Large intestine (tissue), 3 donors: ENCODE data around the gene TRIOBP. TPM values are rescaled to one million over a fixed set of nuclear protein-coding genes. Genes with fewer than 3 reads are reported as not detected.
"Not testable (repeated sequence)": the region's sequence is repeated elsewhere in the genome, so short reads cannot be mapped to it uniquely, and the experiment has no call there.

Source experiments
- DNase-seq, 2 donors: peaks; one replicate each; pipeline versions ENCODE4 v3.0.0 to v3.0.0-alpha.2; 2013
- H3K27ac ChIP-seq: one replicate; pipeline ENCODE4 v1.5.1; 2013; ENCODE audit warnings: low read length
- H3K27me3 ChIP-seq: 2 replicates; pipeline ENCODE4 v1.6.1; 2013; ENCODE audit warnings: low read length; ENCODE audit not compliant: control insufficient read depth, insufficient read depth
- H3K36me3 ChIP-seq: 2 replicates; pipeline ENCODE4 v1.6.1; 2013; ENCODE audit warnings: low read length; ENCODE audit not compliant: control insufficient read depth, insufficient read depth
- H3K4me1 ChIP-seq: one replicate; pipeline ENCODE4 v1.6.1; 2013; ENCODE audit warnings: low read length; ENCODE audit not compliant: control insufficient read depth, insufficient read depth
- H3K4me3 ChIP-seq: one replicate; pipeline ENCODE4 v1.5.1; 2013; ENCODE audit warnings: low read length
- H3K9me3 ChIP-seq: one replicate; pipeline ENCODE4 v1.6.1; 2013; ENCODE audit warnings: mild to moderate bottlenecking, low read depth, low read length, moderate library complexity; ENCODE audit not compliant: control insufficient read depth
- WGBS: methylation state at CpG from one replicate; pipeline ENCODE4 v1.1.5; 2013; ENCODE audit warnings: low lambda C conversion rate; ENCODE audit not compliant: insufficient coverage; 5-methylcytosine and 5-hydroxymethylcytosine counted together
- polyA plus RNA-seq: library from polyadenylated mRNA; unstranded; fragments of 120-200 nt; gene quantifications from one replicate; pipeline ENCODE4 v1.2.1, GENCODE V29; 2013

TRIOBP gene
- polyA plus RNA-seq, 1 donor, result 43.5 TPM

DNA sequence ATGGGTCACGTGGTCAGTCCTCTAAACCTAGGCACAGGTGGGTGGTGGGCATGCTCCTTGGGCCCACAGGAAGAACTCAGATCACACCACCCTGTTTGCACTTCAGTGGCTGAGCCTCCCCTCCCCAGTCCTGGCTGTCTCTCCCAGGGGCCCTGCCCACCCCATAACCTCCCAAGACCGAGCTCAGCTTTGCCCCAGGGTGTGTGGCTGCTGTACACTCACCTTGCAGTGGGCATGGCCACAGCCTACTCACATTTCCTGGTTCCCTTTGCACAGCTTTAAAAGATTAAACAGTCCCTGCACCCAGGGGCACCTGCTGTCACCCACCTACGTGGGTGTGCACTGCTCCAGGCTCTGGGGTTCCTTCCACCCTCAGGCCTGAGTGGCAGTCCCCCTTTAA, 13.8 kb downstream of the TRIOBP start:
- H3K4me3 ChIP-seq, result no peak overlapping the region
- H3K36me3 ChIP-seq, result no peaks in the 10 kb centered on the region
- H3K4me1 ChIP-seq, result no peaks in the 10 kb centered on the region
- no peak overlapping the region for H3K27ac ChIP-seq
- DNase-seq, result no peak
- no CpG with 5 or more reads among the region's 3 CpGs for WGBS
- no peaks in the 10 kb centered on the region for H3K27me3 ChIP-seq
- peaks cover 8% of the 10 kb centered on the region for H3K9me3 ChIP-seq

DNA sequence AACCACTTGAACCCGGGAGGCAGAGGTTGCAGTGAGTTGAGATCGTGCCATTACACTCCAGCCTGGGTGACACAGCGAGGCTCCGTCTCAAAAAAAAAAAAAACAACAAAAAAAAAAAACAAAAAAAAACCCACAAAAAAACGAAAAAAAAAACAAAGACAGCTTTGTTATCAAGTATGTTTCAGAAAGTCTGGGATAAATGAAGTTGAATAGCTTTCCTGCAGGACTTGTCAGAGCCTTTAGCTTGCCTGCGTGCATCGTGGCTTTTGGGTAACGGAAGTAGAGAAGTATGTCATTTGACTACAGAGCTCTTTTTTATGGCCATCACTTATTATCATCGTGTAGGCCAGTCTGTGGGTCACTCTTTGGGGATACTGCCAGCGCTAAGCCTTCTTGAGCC, 14.6 kb downstream of the TRIOBP start:
- Histone ChIP-seq H3K27ac (no peak overlapping the region), H3K4me1 (no peaks in the 10 kb centered on the region), H3K36me3 (no peaks in the 10 kb centered on the region), H3K27me3 (no peaks in the 10 kb centered on the region), H3K4me3 (no peak overlapping the region), H3K9me3 (peaks cover 8% of the 10 kb centered on the region)
- WGBS, result 96% methylated on average over 4 of the region's 10 CpGs
- DNase-seq, result no peak

DNA sequence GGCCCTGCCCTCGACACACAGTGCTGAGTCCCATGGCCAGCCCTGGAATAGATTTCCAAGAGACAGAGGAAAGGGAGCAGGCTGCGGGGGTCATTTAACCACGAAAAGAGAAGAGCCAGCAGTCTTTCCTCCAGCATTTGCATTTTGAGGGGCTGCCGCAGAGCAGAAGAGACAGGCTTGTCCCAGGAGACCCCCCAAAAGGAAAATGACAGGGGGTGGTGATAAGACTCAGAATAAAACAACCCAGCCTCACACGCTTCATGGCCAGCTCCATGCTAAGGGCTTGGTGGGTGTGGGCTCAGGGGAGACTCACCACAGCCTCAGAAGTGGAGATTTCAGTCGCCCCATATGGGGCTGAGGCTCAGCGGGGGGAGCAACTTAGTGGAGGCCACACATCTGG, 16.9 kb downstream of the TRIOBP start:
- DNase-seq, result no peak
- H3K9me3 ChIP-seq, result peaks cover 8% of the 10 kb centered on the region
- H3K27me3 ChIP-seq, result no peaks in the 10 kb centered on the region
- H3K4me1 ChIP-seq, result no peaks in the 10 kb centered on the region
- H3K27ac ChIP-seq, result no peak overlapping the region
- no CpG with 5 or more reads among the region's 7 CpGs for WGBS
- H3K36me3 ChIP-seq, result no peaks in the 10 kb centered on the region
- no peak overlapping the region for H3K4me3 ChIP-seq

DNA sequence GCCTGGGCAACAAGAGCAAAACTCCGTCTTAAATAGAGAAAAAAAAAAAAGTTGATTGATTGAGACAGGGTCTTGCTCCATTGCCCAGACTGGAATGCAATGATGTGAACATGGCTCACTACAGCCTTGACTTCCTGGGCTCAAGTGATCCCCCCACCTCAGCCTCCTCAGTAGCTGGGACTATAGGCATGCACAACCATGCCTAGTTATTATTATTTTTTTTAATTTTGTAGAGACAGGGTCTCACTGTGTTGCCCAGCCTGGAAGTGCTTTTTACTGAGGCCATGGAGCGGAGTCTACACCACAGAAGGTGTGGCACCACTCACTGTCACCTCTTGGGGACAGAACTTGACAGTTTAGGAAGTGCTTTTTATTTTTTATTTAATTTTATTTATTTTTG, 17.8 kb downstream of the TRIOBP start:
- H3K9me3 ChIP-seq, result no peaks in the 10 kb centered on the region
- no peak overlapping the region for H3K27ac ChIP-seq
- no peak for DNase-seq
- H3K4me1 ChIP-seq, result no peaks in the 10 kb centered on the region
- no peak overlapping the region for H3K4me3 ChIP-seq
- no peaks in the 10 kb centered on the region for H3K36me3 ChIP-seq
- 100% methylated on average over 1 of the region's 2 CpGs for WGBS
- H3K27me3 ChIP-seq, result no peaks in the 10 kb centered on the region

DNA sequence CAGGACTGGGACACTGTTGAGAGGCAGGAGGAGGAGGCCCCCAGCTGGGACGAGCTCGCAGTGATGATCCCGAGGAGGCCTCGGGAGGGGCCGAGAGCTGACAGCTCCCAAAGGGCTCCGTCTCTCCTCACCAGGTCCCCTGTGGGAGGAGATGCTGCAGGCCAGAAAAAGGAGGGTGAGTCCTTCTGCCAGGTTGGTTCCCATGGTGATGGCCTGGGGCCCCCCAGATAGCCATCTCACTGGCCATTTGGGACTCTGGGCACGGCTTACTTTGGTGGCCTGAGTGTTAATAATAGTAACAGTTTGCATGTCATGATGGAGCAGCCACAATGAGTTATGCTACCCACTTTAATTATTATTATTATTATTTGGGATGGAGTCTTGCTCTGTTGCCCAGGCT, 18.9 kb downstream of the TRIOBP start:
- DNase-seq, result no peak
- H3K36me3 ChIP-seq, result no peaks in the 10 kb centered on the region
- H3K27me3 ChIP-seq, result no peaks in the 10 kb centered on the region
- no peak overlapping the region for H3K4me3 ChIP-seq
- no peaks in the 10 kb centered on the region for H3K4me1 ChIP-seq
- H3K27ac ChIP-seq, result no peak overlapping the region
- WGBS, result no CpG with 5 or more reads among the region's 7 CpGs
- no peaks in the 10 kb centered on the region for H3K9me3 ChIP-seq

DNA sequence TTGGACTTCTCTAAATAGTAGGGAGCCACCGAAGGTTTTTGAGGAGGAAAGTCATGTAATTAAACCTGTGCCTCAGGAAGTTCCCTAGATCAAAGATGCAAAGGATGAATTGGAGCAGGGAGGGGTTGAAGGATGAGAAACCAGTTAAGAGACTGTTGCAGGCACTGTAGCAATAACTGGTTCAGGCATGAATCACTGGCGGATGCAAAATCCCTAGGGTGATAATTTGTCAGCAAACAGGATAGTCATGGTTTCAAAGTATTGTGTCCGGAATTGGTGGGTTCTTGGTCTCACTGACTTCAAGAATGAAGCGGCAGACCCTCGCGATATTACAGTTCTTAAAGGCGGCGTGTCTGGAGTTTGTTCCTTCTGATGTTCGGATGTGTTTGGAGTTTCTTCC, 19.9 kb downstream of the TRIOBP start:
- Histone ChIP-seq H3K27me3 (no peaks in the 10 kb centered on the region), H3K4me3 (no peak overlapping the region), H3K9me3 (no peaks in the 10 kb centered on the region), H3K4me1 (no peaks in the 10 kb centered on the region), H3K27ac (no peak overlapping the region), H3K36me3 (no peaks in the 10 kb centered on the region)
- DNase-seq, result no peak
- 100% methylated on average over 1 of the region's 9 CpGs for WGBS

DNA sequence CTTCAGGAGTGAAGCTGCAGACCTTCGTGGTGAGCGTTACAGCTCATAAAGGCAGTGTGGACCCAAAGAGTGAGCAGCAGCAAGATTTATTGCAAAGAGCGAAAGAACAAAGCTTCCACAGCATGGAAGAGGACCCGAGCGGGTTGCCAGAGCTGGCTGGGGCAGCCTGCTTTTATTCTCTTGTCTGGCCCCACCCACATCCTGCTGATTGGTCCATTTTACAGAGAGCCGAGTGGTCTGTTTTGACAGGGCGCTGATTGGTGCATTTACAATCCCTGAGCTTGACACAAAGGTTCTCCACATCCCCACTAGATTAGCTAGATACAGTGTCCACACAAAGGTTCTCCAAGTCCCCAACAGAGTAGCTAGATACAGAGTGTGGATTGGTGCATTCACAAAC, 20.4 kb downstream of the TRIOBP start:
- DNase-seq, H3K4me3 ChIP-seq, H3K9me3 ChIP-seq, H3K36me3 ChIP-seq, H3K27me3 ChIP-seq, H3K4me1 ChIP-seq, H3K27ac ChIP-seq: not testable (repeated sequence)
- WGBS, result no CpG with 5 or more reads among the region's 7 CpGs

DNA sequence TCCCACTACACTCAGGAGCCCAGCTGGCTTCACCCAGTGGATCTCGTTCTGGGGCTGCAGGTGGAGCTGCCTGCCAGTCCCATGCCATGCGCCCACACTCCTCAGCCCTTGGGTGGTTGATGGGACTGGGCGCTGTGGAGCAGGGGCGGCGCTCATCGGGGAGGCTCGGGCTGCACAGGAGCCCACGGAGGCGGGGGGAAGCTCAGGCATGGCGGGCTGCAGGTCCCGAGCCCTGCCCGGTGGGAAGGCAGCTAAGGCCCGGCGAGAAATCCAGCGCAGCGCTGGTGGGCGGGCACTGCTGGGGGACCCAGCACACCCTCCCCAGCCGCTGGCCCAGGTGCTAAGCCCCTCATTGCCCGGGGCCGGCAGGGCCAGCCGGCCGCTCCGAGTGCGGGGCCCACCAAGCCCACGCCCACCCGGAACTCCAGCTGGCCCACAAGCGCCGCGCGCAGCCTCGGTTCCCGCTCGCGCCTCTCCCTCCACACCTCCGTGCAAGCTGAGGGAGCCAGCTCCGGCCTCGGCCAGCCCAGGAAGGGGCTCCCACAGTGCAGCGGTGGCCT, 21.0 kb downstream of the TRIOBP start:
- H3K4me1 ChIP-seq, H3K4me3 ChIP-seq, H3K9me3 ChIP-seq, H3K27ac ChIP-seq, H3K36me3 ChIP-seq, H3K27me3 ChIP-seq, DNase-seq: not testable (repeated sequence)
- no CpG with 5 or more reads among the region's 38 CpGs for WGBS

DNA sequence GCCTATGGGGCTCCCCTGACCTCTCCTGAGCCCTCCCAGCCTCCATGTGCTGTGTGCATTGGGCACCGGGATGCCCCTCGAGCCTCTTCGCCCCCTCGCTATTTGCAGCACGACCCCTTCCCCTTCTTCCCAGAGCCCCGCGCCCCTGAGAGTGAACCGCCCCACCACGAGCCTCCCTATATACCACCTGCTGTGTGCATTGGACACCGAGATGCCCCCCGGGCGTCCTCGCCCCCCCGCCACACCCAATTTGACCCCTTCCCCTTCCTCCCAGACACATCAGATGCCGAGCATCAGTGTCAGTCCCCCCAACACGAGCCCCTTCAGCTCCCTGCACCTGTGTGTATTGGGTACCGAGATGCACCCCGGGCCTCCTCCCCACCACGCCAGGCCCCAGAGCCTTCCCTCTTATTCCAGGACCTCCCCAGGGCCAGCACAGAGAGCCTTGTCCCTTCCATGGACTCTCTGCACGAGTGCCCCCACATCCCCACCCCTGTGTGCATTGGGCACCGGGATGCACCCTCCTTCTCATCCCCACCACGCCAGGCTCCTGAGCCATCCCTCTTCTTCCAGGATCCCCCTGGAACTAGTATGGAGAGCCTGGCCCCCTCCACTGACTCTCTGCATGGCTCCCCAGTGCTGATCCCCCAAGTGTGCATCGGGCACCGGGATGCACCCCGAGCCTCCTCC, 28.8 kb downstream of the TRIOBP start:
- Histone ChIP-seq H3K4me3 (no peak overlapping the region), H3K27ac (no peak overlapping the region), H3K9me3 (no peaks in the 10 kb centered on the region), H3K36me3 (no peaks in the 10 kb centered on the region), H3K4me1 (no peaks in the 10 kb centered on the region), H3K27me3 (no peaks in the 10 kb centered on the region)
- whole genome bisulfite sequencing, result no CpG with 5 or more reads among the region's 25 CpGs
- DNase-seq, result no peak

DNA sequence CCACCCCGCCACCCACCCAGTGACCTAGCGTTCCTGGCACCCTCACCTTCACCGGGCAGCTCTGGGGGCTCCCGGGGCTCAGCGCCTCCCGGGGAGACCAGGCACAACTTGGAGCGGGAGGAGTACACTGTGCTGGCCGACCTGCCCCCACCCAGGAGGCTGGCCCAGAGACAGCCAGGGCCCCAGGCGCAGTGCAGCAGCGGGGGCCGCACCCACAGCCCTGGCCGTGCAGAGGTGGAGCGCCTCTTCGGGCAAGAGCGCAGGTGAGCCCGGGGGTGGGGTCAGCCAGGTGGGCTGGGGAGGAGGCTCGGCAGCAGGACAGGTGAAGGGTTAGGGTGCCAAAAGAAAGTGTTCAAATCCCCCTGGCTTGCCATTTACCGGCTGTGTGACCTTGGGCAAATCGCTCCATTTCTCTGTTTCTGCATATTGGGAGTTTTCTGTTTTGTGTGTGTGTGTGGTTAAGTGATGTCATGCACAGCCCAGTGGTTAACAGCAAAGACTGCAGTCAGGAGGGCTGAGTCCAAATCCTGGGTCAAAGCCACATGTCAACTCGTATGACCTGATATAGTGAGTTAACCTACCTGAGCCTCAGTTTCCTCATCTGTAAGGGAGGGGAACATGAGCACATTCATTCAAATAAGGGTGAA, 29.5 kb downstream of the TRIOBP start:
- no peaks in the 10 kb centered on the region for H3K27me3 ChIP-seq
- no peaks in the 10 kb centered on the region for H3K4me1 ChIP-seq
- H3K36me3 ChIP-seq, result no peaks in the 10 kb centered on the region
- H3K4me3 ChIP-seq, result no peak overlapping the region
- H3K27ac ChIP-seq, result no peak overlapping the region
- 100% methylated on average over 1 of the region's 20 CpGs for WGBS
- H3K9me3 ChIP-seq, result no peaks in the 10 kb centered on the region
- no peak for DNase-seq

DNA sequence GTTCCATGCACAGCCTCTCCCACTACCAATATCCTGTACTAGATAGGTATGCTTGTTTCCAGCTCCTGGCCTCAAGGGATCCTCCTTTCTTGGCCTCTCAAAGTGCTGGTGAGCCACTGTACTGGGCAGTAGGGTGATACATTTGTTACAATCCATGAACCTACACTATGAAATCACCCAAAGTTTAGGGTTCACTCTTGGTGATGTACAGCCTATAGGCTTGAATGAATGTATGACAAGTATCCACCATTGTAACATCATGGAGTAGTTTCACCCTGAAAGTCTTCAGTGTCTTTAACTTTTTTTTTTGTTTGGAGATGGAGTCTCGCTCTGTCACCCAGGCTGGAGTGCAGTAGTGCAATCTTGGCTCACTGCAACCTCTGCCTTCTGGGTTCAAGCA, 31.8 kb downstream of the TRIOBP start:
- H3K9me3 ChIP-seq, result peaks cover 3% of the 10 kb centered on the region
- H3K27me3 ChIP-seq, result no peaks in the 10 kb centered on the region
- H3K4me1 ChIP-seq, result peaks cover 14% of the 10 kb centered on the region
- no peak overlapping the region for H3K4me3 ChIP-seq
- DNase-seq, result no peak
- no peaks in the 10 kb centered on the region for H3K36me3 ChIP-seq
- WGBS, result no CpG with 5 or more reads among the region's 1 CpG
- no peak overlapping the region for H3K27ac ChIP-seq
